Measurements from ENCODE around the gene SERPINA4.
"Not testable (repeated sequence)": the region's sequence is repeated elsewhere in the genome, so short reads cannot be mapped to it uniquely, and the experiment has no call there.

The SERPINA4 gene

GRCh38 chr14:94594441-94594840 is 33.2 kb downstream of the SERPINA4 start:
- DNase-seq = no peak

- DNase-seq = no peak
These were observed 34.7 kb downstream of the SERPINA4 start for GRCh38 chr14:94595912-94596311.

GRCh38 chr14:94596361-94596760 is 35.1 kb downstream of the SERPINA4 start:
- DNase-seq = no peak

GRCh38 chr14:94597788-94598187 is 36.5 kb downstream of the SERPINA4 start:
- DNase-seq = no peak

GRCh38 chr14:94598506-94598815 is 37.2 kb downstream of the SERPINA4 start:
- no peak for DNase-seq

GRCh38 chr14:94598816-94599655 is 37.8 kb downstream of the SERPINA4 start:
- DNase-seq = no peak

- DNase-seq = no peak
These were observed 38.4 kb downstream of the SERPINA4 start for GRCh38 chr14:94599656-94600004.

- no peak for DNase-seq
These were observed 38.9 kb downstream of the SERPINA4 start for GRCh38 chr14:94600148-94600545.

- DNase-seq = no peak
These were observed 40.7 kb downstream of the SERPINA4 start for GRCh38 chr14:94601884-94602391.

GRCh38 chr14:94602722-94603121 is 41.5 kb downstream of the SERPINA4 start:
- no peak for DNase-seq

GRCh38 chr14:94605361-94605760 is 44.1 kb downstream of the SERPINA4 start:
- DNase-seq = no peak

- not testable (repeated sequence) for DNase-seq
These were observed 47.7 kb downstream of the SERPINA4 start for GRCh38 chr14:94608966-94609365.

- no peak for DNase-seq
These were observed 49.9 kb downstream of the SERPINA4 start for GRCh38 chr14:94611179-94611578.

GRCh38 chr14:94612174-94612573 is 50.9 kb downstream of the SERPINA4 start, which contains the start of gene SERPINA3:
TSS of gene SERPINA3 (plus strand) at chr14:94612391. CDS start at chr14:94614442, 2,051 bp downstream.
- no peak for DNase-seq

- no peak for DNase-seq
These were observed 51.6 kb downstream of the SERPINA4 start for GRCh38 chr14:94612580-94613554.

GRCh38 chr14:94613720-94614644 is 52.7 kb downstream of the SERPINA4 start:
- DNase-seq = no peak

GRCh38 chr14:94614802-94615201 is 53.6 kb downstream of the SERPINA4 start:
- DNase-seq = no peak

GRCh38 chr14:94615254-94615653 is 54.0 kb downstream of the SERPINA4 start:
- DNase-seq = no peak

GRCh38 chr14:94615823-94616570 is 54.8 kb downstream of the SERPINA4 start:
- DNase-seq = no peak

- no peak for DNase-seq
These were observed 56.2 kb downstream of the SERPINA4 start for GRCh38 chr14:94617366-94617941.

All from activated CD4-positive, alpha-beta T cell treated with anti-CD3 and anti-CD28 coated beads, Interleukin-2, amount 50 U/mL, for 16 hours (primary cell).